Activated T-helper 1 cell treated with Interleukin-2 at 50 U/mL for 16 hours (primary cell): ENCODE results near the gene LGALS7B.
"Not testable (repeated sequence)": the region's sequence is repeated elsewhere in the genome, so short reads cannot be mapped to it uniquely, and the experiment has no call there.

Experiments used
- DNase-seq: peaks from one replicate; pipeline ENCODE4 v3.0.0-alpha.2; 2020; ENCODE audit warnings: low read depth

The LGALS7B gene

DNA sequence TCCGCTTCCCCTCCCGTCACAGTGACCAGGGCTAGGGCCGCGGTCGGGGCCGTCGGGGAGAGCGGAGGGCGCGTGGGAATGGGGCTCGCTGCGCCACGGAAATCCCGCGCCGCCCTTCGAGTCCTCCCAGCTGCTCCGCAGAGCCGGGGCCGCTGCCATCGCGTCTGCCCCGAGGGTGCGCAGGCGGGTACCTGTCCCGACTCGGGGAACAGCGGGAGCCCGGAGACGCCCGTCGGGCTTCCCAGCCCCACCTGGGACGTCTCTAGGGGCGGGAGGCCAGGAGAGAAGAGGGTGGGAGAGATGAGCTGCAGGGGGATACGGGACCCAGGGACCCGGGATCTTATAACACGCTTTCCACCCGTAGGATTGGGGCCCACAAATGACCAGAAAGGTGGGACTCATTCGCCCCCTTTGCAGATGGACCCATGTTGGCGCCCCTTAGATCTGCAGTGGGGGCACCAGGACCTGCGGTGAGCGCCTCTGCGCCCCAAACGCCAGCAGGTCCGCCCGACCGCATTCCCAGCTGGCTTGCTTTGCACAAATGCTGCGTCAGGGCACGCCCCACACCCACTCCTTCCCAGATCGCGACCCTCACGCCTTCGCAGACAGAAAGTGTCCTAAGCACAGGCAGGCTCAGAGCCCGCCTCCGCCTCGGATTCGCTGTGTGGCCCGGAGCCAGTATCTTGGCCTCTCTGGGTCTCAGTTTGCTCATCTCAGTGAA is 18.6 kb upstream of the LGALS7B start:
- not testable (repeated sequence) for DNase-seq

DNA sequence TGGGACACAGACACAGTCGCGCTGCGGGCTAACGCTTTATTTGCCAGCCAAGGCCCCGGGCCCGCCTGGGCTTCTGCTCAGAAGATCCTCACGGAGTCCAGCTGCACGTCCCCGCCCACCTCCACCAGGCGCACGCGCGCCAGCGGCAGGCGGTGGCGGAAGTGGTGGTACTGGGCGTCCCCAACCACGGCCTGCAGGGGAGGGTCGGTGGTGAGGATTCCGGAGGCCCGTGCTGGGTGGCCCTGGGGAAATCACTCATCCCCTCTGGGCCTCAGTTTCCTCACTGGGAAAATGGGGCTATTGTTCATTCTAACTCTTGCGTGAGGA is 18.1 kb upstream of the LGALS7B start:
- DNase-seq, result not testable (repeated sequence)

DNA sequence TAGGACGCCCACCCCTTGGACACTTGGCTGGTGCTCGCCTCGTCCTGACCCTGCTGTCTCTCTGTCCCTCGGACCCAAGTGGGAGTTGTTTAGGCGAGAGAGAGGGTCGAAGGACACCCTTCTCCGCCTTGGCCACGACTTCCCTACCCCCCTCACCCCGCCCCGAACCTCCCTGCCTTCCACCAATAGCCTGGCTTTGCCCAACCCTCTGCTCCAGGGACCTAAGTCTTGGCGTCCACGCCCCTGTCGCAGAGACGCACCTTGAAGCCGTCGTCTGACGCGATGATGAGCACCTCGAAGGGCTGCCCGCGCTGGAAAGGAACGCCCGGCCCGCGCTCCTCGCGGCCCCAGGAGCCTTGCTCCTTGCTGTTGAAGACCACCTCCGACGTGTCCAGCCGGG is 17.4 kb upstream of the LGALS7B start:
- DNase-seq, result not testable (repeated sequence)

DNA sequence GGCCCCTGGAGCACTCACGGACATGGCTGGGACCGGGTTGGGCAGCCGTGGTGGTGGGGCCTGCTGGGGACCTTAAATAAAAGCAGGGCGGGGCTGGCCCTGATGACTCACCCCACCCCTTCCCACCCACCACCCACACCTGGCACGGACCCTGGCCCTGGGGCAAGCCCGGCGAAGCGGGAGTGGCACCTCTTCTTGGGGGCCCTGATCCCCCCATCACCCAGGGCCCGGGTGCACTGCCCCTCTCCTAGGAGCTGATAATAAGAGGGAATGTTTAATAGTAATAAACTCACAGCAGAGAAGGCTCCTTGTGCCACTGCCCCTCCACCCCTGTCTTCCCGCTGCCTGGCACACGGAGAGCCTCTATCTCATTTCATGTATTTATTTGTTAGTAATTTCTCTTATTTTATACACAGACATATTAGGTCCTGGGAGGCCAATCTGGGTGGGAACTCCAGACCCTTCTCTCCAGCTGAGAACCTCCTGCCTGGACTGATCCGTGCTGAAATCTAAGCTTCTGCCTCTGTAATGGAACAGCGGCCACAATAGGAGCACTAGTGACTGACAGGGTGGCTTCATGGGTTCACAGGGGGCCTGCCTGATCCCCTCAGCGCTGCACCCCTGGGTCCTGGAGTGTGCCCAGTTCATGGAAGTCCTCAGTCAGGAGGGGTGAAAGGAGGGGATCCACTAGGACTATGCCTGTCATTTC is 15.4 kb upstream of the LGALS7B start, which contains the start of gene LGALS7:
LGALS7 (minus strand) TSS at position 49 of the 709 bp plus-strand sequence; CDS start at position 24, 25 bp downstream.
- no peak for DNase-seq

DNA sequence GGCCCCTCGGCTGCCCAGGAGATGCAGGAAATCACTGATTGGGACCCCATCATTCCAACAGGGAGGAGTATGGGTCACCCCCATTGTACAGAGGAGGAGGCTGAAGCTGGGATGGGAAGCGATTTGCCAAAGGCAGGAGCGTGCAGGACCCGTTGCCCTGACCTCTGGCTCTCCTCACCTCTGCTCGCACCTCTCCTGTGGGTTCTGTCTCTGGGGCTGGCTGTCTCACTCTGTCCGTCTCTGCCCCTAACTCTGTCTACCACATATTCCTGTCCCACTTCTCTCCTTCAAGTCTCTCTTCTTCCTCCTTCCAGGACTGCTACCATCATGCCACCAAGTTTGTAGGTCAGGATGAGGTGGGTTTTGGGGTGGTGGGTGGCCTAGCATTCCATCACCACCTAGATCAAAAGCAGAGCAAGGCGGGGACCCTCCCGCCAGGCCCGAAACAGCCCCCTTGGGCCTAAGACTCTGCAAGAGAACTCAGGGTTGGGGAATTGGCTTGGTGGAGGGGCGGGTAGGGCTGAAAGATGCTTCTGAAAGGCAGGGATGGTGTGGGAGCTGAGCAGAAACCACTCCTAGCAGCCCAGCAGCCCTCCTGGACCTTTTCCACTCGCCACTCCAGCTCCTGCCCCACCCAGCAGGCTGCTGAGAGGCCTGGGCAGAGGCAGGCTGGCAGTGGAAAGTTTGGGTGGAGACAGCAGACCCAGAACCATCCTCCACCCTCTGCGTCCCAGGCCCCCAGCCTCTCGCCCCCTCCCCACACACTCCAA is 14.6 kb upstream of the LGALS7B start:
- DNase-seq, result no peak

DNA sequence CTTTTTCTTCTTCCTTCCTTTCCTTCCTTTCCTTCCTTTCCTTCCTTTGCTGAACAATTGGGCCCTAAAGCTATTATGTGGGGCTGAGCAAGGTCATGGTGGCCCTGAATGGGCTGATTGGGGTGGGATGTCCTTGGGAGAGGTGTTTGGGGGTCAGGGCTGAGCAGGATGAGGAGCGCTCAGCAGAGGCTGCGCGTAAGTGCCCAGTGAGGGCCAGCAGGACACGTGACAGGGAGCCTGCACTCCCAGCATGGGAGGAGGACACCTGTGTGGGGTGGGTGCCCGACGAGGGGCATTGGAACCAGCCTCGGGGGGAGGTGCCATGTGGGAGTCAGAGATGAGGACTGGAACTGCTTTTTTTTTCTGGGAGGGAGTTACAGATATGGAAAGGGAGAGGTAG is 10.3 kb upstream of the LGALS7B start:
- no peak for DNase-seq

DNA sequence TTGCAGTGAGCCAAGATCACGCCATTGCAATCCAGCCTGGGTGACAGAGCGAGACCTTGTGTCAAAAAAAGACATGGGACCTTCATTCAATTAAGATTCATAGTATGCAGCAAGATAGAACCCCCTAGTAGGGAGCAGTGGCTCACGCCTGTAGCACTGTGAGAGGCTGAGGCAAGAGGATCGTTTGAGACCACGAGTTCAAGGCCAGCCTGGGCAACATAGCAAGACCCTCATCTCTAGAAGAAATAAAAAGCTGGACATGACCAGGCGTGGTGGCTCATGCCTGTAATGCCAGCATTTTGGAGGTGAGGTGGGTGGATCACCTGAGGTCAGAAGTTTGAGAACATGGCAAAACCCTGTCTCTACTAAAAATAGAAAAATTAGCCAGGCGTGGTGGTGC is 8.6 kb upstream of the LGALS7B start:
- no peak for DNase-seq

DNA sequence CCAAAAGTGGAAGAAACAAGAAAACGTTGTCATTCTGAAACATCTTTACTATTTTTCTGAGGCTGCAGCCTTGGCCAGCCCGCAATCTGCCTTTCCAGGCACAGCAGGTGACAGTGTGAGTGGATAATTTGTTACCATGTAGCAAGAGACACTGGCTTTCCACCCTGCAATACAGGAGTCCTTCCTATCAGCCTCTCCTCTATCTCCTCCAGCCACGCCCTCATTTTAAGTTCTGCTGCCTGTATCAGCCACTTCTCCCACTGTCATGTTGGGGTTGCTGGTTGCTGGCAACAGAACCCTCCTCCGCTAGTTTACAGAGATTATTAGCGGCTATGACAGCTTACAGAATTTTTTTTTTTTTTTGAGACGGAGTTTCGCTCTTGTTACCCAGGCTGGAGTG is 7.9 kb upstream of the LGALS7B start:
- no peak for DNase-seq

DNA sequence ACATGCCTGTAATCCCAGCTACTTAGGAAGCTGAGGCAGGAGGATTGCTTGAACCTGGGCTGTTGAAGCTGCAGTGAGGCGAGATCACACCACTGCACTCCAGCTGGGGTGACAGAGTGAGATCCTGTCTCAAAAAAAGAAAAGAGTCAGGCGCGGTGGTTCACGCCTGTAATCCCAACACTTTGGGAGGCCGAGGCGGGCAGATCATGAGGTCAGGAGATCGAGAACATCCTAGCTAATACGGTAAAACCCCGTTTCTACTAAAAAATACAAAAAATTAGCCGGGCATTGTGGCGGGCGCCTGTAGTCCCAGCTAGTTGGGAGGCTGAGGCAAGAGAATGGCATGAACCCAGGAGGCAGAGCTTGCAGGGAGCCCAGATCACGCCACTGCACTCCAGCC is 6.8 kb upstream of the LGALS7B start:
- DNase-seq, result not testable (repeated sequence)

DNA sequence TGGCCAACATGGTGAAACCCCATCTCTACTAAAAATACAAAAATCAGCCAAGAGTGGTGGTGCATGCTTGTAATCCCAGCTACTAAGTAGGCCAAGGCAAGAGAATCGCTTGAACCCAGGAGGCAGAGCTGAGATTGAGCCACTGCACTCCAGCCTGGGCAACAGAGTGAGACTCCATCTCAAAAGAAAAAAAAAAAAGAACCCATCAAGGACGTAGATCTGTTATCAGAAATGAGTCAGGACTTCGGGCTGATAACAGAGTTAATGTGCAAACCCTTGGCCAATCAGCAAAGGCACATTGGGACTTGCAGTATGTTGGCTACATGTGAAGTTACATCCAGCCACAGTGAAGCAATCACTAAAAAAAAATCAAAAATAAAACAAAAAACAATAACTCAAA is 4.8 kb upstream of the LGALS7B start:
- DNase-seq, result no peak

DNA sequence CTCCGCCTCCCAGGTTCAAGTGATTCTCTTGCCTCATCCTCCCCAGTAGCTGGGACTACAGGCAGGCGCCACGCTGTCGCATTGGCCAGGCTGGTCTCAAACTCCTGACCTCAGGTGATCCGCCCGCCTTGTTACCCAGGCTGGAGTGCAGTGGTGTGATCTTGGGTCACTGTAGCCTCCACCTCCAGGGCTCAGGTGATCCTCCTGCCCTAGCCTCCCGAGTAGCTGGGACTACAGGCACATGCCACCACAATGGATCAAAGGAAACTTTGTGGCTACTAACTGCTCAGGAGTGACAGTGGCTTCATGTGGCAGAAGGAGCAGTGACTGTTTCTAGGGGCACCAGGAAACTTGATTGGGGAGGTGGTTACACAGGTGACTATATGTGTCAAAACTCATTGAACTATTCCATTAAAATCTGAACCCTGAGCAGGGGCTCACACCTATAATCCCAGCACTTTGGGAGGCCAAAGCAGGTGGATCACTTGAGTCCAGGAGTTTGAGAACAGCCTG is 3.8 kb upstream of the LGALS7B start:
- no peak for DNase-seq

DNA sequence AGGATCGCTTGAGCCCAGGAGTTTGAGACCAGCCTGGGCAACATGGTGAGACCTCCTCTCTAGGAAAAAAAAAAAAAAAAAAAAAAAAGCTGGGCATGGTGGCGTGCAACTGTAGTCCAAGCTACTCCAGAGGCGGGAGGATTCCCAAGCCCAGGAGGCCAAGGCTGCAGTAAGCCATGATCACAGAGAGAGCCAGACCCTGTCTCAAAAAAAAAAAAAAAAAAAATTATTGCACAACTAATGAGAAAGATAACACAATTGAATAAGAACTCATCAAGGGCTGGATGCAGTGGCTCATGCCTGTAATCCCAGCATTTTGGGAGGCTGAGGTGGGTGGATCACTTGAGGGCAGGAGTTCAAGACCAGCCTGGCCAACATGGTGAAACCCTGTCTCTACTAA is 2.9 kb upstream of the LGALS7B start:
- DNase-seq, result not testable (repeated sequence)

DNA sequence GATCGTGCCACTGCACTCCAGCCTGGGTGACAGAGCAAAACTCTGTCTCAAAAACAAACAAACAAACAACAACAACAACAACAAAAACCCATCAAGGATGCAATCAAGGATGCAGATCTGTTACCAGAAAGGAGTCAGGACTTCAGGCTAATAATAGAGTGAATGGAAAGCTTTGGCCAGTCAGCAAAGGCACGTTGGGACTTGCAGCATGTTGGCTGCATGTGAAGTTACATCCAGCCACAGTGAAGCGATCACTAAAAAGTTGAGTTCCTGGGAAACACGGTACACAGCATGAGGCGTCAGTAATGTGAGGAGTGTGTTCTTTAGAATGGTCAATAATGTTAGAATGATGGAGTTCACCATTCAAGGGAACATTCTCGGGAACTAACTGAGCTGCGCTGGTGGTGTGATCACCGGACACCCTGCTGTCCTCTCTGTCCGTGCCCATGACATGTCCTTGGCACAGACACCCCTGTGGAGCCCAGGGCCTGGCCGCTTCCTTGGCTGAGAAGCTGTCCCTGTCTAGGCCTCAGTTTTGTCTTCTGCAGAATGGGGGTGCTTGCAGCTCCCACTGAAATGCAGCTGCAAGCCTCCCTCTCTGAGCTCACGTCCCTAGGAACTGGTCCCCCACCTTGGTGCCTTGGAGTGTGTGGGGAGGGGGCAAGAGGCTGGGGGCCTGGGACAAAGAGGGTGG is 2.3 kb upstream of the LGALS7B start:
- no peak for DNase-seq

DNA sequence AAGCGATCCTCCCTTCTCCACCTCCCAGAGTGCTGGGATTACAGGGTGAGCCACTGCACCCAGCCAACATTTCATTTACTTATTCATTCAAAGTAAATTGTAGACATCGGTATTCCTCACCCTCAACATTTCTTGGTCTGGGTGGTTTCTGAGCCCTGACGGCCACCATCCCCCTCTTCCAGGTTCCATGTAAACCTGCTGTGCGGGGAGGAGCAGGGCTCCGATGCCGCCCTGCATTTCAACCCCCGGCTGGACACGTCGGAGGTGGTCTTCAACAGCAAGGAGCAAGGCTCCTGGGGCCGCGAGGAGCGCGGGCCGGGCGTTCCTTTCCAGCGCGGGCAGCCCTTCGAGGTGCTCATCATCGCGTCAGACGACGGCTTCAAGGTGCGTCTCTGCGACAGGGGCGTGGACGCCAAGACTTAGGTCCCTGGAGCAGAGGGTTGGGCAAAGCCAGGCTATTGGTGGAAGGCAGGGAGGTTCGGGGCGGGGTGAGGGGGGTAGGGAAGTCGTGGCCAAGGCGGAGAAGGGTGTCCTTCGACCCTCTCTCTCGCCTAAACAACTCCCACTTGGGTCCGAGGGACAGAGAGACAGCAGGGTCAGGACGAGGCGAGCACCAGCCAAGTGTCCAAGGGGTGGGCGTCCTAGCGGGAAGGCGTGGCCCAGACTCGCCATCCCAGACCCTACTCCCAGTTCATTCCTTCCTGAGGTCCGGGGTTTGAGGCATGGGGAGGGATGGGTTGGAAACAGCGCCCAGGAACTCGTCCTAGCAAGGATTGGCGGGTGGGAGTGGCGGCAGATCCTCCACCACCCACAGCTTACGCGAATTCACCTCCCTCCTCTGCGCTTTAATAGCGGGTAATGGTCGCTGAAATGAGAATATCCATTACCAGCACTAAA is 1.8 kb downstream of the LGALS7B start:
- DNase-seq, result not testable (repeated sequence)

DNA sequence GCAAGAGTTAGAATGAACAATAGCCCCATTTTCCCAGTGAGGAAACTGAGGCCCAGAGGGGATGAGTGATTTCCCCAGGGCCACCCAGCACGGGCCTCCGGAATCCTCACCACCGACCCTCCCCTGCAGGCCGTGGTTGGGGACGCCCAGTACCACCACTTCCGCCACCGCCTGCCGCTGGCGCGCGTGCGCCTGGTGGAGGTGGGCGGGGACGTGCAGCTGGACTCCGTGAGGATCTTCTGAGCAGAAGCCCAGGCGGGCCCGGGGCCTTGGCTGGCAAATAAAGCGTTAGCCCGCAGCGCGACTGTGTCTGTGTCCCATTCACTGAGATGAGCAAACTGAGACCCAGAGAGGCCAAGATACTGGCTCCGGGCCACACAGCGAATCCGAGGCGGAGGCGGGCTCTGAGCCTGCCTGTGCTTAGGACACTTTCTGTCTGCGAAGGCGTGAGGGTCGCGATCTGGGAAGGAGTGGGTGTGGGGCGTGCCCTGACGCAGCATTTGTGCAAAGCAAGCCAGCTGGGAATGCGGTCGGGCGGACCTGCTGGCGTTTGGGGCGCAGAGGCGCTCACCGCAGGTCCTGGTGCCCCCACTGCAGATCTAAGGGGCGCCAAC is 2.6 kb downstream of the LGALS7B start:
- not testable (repeated sequence) for DNase-seq

DNA sequence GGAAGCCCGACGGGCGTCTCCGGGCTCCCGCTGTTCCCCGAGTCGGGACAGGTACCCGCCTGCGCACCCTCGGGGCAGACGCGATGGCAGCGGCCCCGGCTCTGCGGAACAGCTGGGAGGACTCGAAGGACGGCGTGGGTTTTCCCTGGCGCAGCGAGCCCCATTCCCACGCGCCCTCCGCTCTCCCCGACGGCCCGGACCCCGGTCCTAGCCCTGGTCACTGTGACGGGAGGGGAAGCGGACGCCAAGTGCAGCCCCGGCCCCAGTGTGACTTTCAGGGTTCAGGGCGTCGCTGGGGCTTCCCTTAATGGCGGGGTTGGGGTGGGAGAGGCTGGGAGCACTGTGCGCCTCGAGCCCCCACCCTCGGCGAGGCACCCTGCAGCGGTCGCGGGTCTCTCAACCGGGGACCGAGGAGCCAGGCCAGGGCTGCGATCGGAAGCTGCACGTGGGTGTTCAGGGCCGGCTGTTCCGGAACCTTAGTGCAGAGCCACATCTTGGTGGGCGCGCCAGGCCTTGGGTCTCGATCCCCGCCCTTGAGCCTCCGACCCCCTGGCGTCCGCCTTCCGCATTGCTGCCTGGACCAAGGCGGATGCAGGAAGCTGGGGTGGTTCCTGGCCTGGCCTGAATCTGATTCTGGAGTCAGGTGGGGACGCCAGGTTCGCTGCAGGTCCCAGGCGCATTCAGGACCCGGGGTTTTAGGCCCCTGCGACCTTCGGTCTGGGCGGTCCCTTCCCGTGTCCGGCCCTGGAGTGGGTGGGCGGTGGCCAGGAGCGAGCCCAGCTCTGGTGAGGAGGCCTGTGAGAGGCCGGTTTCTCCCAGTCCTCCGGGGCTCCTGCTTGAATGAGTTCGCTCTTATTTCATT is 3.5 kb downstream of the LGALS7B start:
- peak; percentile 12 for DNase-seq

DNA sequence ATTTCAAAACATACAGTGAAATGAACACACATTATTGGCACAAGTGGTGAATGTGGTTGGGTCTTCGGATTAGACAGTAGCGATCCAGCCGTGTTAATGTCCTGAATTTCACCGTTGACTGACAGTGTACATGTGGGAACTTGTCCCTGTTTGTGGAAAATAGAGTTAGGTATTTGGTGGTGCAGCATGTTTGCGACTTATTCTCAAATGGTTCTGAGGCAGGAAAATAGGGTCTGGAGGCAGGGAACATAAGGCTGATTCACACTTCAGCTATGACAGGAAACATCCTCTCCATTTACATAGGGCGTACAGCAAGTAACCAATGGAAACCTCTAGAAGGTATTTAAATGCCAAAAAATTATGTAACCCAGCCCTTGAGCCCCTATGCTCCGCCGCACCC is 4.2 kb downstream of the LGALS7B start:
- DNase-seq, result no peak

DNA sequence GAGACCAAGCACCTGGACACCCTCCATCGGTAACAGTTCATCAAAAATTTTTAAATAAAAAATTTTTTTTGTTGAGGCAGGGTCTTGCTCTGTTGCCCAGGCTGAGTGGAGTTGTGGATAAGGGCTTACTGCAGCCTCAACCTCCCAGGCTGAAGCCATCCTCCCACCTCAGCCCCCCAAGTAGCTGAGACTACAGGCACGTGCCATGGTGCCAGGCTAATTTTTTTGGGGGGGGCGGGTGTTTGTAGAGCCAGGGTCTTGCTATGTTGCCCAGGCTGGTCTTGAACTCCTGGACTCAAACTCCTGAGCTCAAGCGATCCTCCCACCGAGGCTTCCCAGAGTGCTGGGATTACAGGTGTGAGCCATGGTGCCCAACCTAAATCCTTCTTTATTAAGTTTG is 4.7 kb downstream of the LGALS7B start:
- DNase-seq, result no peak

DNA sequence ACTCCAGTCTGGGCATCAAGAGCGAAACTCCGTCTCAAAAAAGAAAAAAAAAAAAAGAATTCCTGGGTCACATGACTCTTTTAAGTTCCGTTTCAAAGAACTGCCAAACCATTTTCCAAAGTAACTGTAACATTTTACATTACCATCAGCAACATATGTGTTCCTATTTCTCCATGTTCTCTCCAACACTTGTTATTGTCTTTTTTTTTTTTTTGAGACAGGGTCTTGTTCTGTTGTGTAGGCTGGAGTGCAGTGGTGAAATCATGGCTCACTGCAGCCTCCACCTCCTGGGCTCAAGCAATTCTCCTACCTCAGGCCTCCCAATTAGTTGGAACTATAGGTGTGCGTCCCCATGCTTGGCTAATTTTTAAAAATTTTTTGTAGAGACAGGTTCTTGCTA is 6.5 kb downstream of the LGALS7B start:
- DNase-seq, result no peak

DNA sequence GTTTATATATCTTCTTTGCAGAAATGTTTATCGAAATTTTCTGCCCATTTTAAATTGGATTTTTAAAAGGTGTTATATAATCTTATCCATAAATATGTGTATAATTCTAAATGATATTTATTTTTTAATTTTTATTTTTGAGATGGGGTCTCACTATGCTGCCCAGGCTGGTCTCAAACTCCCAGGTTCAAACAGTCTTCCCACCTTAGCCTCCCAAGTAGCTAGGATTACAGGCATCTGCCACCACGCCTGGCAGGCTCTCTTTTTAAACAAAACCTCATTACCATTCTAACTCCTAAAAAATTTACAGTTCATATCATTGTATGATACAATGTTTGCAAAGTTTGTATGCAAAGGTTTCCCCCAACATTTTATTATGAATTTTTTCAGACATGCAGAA is 7.2 kb downstream of the LGALS7B start:
- no peak for DNase-seq
